NCI-H2196 treated with DMSO at 0.1 percent for 48 hours (cell line): ENCODE measurements around the gene FBF1.
"Not testable (repeated sequence)": the region's sequence is repeated elsewhere in the genome, so short reads cannot be mapped to it uniquely, and the experiment has no call there.

Experiments used
- DNase-seq: peaks from one replicate; lab custom pipeline; 2025; ENCODE audit not compliant: unreplicated experiment; lab: John Stamatoyannopoulos, UW

Gene FBF1

DNA sequence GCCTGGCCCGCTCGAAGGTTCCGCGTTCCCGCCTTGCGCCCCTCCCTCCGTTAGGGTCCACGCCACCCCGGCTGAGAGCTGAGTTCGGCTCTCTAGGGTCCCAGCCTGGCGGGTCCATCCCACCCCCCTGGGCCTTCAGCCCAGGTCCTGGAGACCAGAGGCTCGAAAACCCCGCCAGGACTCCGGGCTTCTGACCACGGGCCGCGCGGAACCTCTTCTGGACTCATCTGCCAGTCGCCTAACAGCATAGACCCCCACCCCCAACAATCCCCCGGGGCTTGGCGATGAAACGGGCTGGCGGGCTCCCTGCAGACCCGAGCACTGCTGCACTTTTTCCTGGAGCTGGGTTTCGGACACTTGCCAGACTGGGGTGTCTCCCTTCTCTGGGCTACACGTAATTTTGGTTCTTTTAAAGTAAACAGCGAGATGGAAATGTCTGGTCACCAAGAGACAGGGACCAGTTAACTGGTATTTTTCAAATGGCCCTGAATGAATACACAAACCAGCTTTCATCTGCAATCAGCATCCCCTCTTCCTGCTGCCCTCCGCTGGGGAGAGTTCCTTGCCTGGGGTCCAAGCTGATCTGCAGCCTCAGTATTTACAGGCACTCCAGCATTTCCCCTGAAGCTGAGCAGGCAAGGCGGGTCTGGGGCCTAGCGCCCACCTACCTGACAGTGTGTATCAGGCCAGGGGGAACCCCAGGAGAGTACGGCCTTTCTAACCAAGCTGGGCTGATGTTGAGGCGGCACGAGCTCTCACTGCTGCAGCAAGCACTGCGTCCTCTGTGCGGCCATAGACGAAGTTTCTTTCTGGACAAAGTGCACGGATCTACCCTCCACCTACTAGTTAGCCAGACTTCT is 43.5 kb downstream of the FBF1 start:
- DNase-seq: no peak

DNA sequence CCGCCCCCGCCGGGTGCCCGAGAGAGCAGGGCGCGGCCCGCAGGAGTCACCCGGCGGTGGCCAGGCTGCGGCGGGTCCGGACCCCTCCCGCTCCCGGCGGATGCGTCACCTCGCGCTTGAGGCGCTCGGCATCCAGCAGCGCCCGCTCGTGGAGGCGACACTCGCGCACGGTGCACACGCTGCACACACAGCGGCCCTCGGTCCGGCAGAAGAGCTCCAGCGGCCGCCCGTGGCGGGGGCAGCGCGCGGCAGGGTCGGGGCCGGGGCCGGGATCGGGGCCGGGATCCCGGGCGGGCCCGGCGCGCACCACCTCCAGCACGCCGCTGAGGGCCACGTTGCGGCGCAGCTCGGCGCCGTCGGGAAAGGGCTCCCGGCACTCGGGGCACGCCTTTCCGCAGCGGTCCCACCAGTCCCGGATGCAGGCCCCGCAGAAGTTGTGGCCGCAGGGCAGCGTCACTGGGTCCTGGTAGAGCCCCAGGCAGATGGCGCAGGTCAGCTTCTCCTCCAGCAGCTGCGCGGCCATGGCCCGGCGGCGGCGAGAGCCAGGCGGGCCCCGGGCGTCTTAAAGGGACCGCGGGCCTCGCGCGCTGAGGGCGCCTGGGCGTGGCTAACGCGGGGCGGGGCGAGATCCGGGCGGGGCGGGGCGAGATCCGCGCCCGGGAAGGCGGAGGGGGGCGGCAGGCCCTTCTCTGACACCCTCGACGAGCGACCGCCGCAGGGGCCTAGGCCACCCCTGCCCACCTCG is 44.3 kb downstream of the FBF1 start, which contains the start of gene TRIM65:
TRIM65 (minus strand) TSS at position 537 of the 745 bp plus-strand sequence; CDS start at position 523, 14 bp downstream.
- DNase-seq: peak; percentile 57

DNA sequence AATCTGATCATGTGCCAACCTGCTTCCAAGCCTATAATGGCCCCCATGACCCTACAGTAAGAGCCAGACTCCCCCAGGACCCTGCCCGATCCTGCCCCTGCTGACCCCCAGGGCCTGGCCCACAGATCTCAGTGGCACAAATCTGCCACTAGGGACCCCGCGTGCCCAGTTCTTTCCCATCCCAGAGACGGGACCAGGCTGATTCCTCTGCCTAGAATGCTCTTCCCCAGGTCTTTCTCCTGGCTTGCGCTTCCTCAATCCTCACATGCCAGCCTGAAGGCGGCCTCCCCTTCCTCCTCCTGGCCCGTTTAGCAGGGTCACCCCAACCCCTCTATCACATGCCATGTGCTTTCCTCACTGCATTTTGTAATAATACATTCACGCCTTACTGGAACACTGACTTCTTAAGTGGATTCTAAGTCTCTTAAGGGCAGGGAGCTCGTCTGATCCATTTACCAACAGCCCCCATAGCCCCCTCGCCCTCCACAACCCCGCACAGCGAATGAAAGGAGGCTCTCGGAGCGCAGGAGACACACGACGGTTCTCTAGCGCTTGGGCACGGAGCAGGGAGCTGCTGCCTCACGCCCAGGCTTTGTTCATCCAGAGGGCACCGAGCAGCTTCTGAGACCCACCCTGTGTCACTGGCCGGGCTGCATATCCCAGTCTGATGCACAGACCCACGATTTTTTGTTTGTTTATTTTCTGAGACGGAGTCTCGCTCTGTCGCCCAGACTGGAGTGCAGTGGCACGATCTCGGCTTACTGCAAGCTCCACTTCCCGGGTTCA is 45.3 kb downstream of the FBF1 start:
- DNase-seq: no peak

- no peak for DNase-seq
Measured at GRCh38 chr17:75894049-75894733, 46.7 kb downstream of the FBF1 start.

DNA sequence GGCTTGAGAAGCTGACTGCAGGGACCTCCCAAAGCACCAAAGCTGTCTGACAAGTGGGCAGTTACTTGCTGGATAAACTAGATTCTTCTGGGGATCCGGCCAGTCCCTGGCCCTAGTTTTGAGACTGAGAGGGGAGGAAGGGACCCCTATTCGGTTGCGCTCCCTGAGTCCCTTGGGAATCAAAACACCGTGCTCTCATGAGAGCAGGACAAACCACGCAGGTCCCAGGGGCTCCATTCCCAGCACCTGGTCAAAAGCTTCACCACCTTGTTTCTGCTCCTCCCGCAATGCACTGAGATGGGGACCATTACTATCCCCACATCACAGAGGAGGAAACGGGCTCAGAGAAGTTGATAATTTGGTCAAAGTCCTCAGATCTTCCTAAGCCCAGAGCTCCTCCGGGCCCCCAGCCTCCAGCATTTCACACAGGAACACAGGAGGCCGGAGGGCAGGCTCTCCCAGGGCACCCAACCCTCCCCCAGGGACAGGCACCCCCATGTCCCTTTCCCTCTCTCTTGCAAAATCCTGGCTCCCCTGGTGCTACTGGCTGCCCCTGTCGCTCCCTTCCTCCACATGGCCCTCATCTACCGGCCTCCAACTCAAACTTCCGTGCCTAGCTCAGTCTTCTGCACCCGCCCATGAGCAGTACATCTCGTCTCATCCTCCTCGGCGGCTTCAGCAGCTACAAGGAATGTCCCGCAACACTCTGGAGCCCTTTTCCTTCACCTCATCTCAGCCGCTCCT is 47.4 kb downstream of the FBF1 start:
- no peak for DNase-seq

- DNase-seq: no peak
Measured at GRCh38 chr17:75892556-75893224, 48.2 kb downstream of the FBF1 start.

GRCh38 chr17:75891605-75892555 is 49.0 kb downstream of the FBF1 start:
- no peak for DNase-seq

DNA sequence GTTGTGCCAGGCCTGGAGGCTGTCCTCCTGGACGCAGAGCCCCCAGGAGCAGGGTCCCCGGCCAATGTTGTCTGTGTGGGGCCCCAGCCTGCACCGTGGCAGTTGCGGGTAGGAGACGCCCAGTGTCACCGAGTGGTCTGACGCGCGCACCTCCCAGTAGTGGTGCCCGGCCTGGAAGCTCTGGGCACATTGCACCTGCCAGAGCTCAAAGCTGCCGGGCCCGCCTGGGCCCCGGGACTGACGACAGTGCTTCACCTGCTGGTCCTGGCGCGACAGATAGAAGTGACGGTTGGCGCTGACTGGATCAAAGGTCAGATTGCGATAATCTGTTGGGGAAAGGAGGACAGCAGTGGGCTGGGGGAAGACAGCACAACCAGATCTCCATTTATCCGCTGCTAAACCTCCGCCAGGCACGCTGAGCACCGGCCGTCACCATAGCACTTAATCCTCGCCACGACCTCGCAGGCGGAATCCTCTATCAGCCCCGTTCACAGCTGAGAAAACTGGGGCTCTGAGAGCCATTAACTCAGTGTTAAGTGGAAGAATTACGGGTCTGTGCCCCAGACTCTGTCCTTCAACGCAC is 49.7 kb downstream of the FBF1 start:
- DNase-seq: no peak

- DNase-seq: no peak
Measured at GRCh38 chr17:75889454-75889853, 51.4 kb downstream of the FBF1 start.

DNA sequence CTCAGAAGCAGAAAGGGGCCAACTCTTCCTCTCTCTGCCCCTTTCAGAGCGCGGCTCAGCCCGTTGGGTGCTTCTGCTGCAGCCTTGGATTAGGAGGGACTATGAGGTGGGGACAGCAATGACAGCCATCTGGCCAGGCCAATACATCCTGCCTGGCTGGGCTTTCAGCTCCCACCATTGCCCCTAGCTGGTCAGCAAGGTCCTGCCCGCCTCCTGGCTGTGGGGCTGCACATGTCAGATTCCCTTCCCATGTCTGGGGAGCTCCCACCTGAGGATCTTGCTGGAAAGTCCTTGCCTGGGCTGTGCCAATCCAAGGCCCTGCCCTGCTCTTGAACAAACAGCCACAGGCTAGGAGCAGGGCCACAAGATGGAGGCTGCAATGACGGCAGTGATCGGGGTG is 52.4 kb downstream of the FBF1 start:
- DNase-seq: no peak

DNA sequence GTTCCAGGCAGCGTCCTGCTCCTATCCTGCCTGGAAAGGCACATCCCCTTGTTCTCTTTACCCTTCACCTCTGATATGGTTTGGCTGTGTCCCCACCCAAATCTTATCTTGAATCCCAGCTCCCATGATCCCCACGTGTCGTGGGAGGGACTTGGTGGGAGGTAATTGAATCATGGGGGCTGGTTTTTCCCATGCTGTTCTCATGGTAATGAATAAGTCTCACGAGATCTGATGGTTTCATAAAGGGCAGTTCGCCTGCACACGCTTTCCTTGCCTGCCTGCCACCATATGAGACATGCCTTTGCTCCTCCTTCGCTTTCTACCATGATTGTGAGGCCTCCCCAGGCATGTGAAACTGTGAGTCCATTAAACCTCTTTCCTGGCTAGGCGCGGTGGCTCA is 55.0 kb downstream of the FBF1 start:
- not testable (repeated sequence) for DNase-seq

- DNase-seq: no peak
Measured at GRCh38 chr17:75885431-75885830, 55.4 kb downstream of the FBF1 start.

- DNase-seq: no peak
Measured at GRCh38 chr17:75881678-75882454, 59.0 kb downstream of the FBF1 start.

GRCh38 chr17:75880266-75880665 is 60.6 kb downstream of the FBF1 start:
- no peak for DNase-seq

GRCh38 chr17:75878174-75878998 is 62.5 kb downstream of the FBF1 start, which contains the start of gene TRIM47:
Gene TRIM47 (minus strand): TSS chr17:75878581. CDS start chr17:75878548, 33 bp downstream.
- peak; percentile 89 for DNase-seq

GRCh38 chr17:75877752-75878173 is 63.1 kb downstream of the FBF1 start:
- peak; percentile 63 for DNase-seq
